LNCAP (cell line): ENCODE data around the gene DECR2.

Experiments used
- TF ChIP-seq, protein P1 (sequence below): fragments of 450-650 bp; IDR thresholded peaks from 2 replicates; pipeline ENCODE4 v1.5.1; 2017; ENCODE audit warnings: mild to moderate bottlenecking

The DECR2 gene

DNA sequence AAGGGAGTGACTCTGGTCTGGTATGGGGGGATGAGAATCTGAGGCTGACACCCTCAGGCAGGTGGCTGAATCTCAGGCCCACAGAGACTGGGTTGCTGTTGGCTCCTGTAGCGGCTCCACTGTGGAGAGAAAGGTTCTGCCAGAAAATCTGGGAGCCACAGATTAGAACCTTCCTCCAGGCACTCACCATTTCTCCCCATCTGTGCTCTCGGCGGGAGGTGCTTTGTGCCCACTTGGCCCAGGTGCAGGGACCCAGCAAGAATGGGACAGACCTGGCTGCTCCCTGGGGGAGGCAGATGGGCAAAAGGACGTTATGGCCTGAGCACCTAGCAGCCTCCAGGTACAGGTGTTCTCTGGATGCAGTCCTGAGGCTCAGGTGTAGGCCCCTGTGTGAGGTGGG is 43.9 kb downstream of the DECR2 start:
- TF ChIP-seq, protein P1, sequence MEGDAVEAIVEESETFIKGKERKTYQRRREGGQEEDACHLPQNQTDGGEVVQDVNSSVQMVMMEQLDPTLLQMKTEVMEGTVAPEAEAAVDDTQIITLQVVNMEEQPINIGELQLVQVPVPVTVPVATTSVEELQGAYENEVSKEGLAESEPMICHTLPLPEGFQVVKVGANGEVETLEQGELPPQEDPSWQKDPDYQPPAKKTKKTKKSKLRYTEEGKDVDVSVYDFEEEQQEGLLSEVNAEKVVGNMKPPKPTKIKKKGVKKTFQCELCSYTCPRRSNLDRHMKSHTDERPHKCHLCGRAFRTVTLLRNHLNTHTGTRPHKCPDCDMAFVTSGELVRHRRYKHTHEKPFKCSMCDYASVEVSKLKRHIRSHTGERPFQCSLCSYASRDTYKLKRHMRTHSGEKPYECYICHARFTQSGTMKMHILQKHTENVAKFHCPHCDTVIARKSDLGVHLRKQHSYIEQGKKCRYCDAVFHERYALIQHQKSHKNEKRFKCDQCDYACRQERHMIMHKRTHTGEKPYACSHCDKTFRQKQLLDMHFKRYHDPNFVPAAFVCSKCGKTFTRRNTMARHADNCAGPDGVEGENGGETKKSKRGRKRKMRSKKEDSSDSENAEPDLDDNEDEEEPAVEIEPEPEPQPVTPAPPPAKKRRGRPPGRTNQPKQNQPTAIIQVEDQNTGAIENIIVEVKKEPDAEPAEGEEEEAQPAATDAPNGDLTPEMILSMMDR, result no peak

DNA sequence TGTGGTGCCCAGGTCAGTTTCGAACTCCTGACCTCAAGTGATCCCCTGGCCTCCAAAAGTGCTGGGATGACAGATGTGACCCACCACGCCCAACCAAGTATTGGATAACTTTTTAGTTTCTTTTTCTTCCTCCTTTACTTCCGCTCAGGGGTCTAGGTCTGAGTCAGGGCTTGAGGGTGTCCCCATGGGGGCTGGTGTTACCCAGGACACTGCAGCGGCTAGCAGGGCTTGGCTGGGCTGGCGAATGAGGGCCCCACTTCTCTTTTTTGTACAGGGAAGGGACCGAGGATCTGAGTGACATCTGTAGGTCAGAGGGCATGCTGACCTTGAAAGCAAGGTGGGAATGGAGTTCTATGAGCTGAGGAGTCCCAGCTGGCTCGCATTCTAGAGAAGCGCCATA is 48.7 kb downstream of the DECR2 start:
- TF ChIP-seq, protein P1, result no peak

DNA sequence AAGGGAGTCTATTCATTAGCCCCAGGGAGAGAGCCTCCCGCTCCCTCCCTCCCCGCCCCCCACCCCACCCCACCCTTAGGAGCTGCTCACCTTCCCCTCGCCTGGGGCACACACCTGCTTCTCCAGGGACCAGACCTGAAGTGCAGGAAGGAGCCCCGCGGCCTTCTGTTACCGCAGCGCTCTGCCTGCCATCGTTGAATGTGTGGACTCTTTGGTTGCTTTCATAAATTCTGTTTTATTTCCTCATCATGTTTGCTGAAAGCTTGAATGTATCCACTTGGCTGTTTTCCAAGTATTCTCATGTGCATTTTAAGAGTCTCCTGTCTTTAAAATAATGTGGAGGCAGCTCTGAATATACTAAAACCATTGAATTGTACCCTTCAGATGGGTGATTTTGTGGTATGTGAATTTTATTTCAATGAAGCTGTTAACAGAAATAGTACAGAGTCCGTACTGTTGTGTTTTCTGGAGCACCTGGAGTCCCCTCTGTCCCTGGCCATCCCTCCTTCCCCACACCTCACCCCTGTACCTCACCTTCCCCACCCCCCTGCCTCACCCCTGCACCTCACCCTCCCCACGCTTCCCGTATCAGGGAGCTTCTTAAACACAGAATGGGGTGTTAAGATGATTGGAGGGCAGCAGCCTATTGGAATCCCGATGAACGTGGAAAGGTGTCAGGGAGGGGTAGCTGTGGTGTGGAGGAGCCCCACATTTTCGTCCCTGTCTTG is 49.3 kb downstream of the DECR2 start:
- TF ChIP-seq, protein P1, result no peak

DNA sequence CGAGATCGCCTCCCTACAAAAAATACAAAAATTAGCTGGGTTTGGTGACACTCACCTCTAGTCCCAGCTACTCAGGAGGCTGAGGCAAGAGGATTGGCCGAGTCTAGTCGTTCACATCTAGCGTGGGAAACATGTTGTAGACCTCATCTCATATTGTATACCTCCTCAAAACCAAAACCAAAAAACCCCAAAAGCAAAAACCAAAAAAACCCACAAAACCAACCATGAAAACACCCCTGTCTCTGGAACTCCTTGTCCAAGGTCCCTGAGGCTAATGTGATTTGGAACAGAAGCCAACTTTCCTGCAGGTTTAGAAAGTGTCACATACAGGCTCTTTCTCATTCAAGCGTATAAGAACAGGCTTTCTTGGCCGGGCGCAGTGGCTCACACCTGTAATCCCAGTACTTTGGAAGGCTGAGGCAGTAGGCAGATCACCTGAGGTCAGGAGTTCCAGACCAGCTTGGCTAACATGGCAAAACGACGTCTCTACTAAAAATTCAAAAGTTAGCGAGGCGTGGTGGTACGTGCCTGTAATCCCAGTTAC is 52.8 kb downstream of the DECR2 start:
- TF ChIP-seq, protein P1, result no peak

DNA sequence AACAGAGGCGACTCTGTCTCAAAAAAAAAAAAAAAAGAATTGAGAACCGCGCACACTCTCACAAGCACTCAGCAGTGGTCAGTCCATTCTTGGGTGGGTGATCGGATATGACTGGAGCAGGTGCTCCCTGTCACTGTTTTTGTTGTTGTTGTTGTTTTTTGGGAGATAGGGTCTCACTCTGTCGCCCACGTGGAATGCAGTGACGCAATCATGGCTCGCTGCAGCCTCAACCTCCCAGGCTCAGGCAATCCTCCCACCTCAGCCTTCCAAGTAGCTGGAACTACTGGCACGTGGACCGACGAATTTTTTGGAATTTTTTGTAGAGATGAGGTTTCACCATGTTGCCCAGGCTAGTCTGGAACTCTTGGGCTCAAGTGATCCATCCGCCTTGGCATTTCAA is 53.8 kb downstream of the DECR2 start:
- TF ChIP-seq, protein P1, result no peak

DNA sequence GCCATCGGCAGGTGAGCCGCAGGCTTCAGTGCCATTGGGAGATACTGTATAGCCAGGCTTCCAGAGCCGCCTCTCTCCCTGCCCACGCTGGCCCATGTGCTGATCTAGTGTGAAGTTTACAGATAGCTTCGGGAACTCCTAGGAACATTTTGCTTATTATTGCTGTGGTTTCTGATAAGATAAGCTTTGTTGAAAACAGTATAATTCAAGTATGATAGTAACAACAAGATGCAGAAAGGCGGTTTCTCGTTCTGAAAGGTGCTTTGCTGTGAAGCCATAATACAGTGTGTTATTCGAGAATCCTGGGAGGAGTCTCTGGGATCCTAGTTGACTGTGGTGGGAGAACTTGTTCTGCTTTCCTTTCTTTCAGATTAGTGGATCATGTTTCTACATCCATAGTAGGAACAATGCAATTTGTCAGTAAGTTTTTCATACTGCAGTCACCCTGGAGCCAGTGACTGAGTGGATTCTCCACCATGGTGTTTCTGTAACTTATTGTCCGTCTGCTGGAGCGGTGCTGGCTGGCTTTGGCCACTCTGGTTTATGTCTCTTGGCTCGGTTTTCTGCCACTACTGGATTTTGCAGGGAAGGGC is 55.3 kb downstream of the DECR2 start:
- TF ChIP-seq, protein P1, result no peak

DNA sequence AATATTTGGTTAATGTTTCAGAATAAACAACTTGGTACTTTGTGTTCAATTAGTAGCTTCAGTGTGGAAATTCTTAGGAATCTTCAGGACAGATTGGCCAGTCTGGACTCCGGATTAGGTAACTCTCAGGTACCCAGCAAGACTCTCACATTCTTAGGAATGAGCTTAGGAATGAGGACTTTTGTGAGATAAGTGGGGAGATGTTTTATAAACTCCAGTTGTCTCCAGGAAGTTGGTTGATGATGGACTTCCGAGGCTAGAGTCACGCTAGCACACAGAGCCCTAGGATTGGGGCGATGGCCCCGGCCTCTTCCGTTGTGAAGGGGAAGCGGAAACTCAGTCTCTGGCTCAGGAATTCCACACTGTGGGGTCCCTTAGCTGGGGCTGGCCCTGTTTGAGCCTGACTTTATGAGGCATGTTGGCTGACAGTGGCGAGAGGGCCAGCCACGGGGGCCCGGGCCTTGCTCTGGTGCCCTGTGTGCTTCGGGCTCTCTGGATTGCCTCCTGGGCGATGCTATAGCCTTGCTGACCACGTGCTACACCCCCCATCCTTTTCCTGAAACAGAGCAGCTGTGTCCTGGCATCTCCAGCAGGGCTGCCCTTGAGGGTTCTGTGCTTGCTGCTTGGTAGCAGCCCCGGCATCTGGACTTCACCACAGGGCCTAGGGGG is 56.2 kb downstream of the DECR2 start:
- TF ChIP-seq, protein P1, result no peak
